Mucosa of gallbladder (tissue), 1 donor: Measurements from ENCODE around the gene USP6NL. TPM values are rescaled to one million over a fixed set of nuclear protein-coding genes. Genes with fewer than 3 reads are reported as not detected.
"Not testable (repeated sequence)": the region's sequence is repeated elsewhere in the genome, so short reads cannot be mapped to it uniquely, and the experiment has no call there.

Experiments
- DNase-seq: peaks from one replicate; pipeline ENCODE4 v3.0.0-alpha.2; 2020; ENCODE audit warnings: low spot score
- total RNA-seq: library from RNA; stranded (reverse); gene quantifications from one replicate; pipeline ENCODE4 v1.2.1, GENCODE V29; 2021
- donor health status: DM: no; HTN: no; CAD: no.

Gene USP6NL
- total RNA-seq, 1 donor from 2014 or later, result 14.6 TPM

- peak; percentile 38 for DNase-seq
Observed at GRCh38 chr10:11515596-11516430, 95.6 kb downstream of the USP6NL start.

- DNase-seq, result no peak
Observed at GRCh38 chr10:11513727-11514126, 97.7 kb downstream of the USP6NL start.

GRCh38 chr10:11512596-11512995, 98.9 kb downstream of the USP6NL start:
- DNase-seq, result no peak

GRCh38 chr10:11511321-11511720, 100.1 kb downstream of the USP6NL start:
- no peak for DNase-seq

GRCh38 chr10:11510736-11511135, 100.7 kb downstream of the USP6NL start:
- no peak for DNase-seq

GRCh38 chr10:11510281-11510680, 101.2 kb downstream of the USP6NL start:
- DNase-seq, result no peak

- no peak for DNase-seq
Observed at GRCh38 chr10:11509036-11509435, 102.4 kb downstream of the USP6NL start.

- DNase-seq, result no peak
Observed at GRCh38 chr10:11506247-11506789, 105.1 kb downstream of the USP6NL start.

- DNase-seq, result no peak
Observed at GRCh38 chr10:11505639-11506038, 105.8 kb downstream of the USP6NL start.

- DNase-seq, result no peak
Observed at GRCh38 chr10:11504566-11505285, 106.7 kb downstream of the USP6NL start.

GRCh38 chr10:11501600-11501999, 109.8 kb downstream of the USP6NL start:
- DNase-seq, result no peak

- no peak for DNase-seq
Observed at GRCh38 chr10:11499425-11500071, 111.9 kb downstream of the USP6NL start.

GRCh38 chr10:11498399-11498798, 113.1 kb downstream of the USP6NL start:
- DNase-seq, result no peak

- DNase-seq, result not testable (repeated sequence)
Observed at GRCh38 chr10:11494923-11495322, 116.5 kb downstream of the USP6NL start.

GRCh38 chr10:11493646-11494045, 117.8 kb downstream of the USP6NL start:
- DNase-seq, result no peak

GRCh38 chr10:11491087-11491486, 120.4 kb downstream of the USP6NL start:
- no peak for DNase-seq

- DNase-seq, result no peak
Observed at GRCh38 chr10:11489591-11489990, 121.9 kb downstream of the USP6NL start.

- DNase-seq, result no peak
Observed at GRCh38 chr10:11488126-11488525, 123.3 kb downstream of the USP6NL start.

GRCh38 chr10:11483201-11484148, 128.0 kb downstream of the USP6NL start:
- DNase-seq, result no peak

GRCh38 chr10:11482306-11482705, 129.1 kb downstream of the USP6NL start:
- DNase-seq, result no peak

- DNase-seq, result no peak
Observed at GRCh38 chr10:11480687-11481086, 130.8 kb downstream of the USP6NL start.
